ENCODE results near the gene COL26A1. TPM values are rescaled to one million over a fixed set of nuclear protein-coding genes. Genes with fewer than 3 reads are reported as not detected.

COL26A1 gene
- total RNA-seq, 2 donors from 2014 or later, result 0.14 TPM; not detected in 1

DNA sequence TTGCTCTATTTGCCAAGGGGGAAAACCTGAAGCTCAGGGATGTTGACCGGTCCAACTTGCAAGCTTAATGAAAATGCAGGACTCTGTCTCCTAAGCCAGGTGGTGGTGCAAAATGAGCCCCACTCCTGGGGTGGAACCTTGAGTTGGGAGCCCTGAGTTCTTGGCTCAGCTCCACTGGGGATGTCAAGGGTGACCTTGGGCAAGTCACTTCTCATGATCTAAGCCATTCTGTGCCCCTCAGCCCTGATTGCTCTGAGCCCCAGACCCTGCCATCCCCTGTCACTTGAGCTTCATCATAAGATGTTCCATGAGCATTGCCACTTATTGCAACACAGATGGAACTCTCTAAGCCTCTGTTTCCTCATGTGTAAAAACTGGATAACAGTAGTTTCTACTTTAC, 232.6 kb downstream of the COL26A1 start:
- H3K4me1 ChIP-seq (ENCODE audit: control insufficient read depth in 1 of 2, low read depth in 2 of 2), result no peaks in the 10 kb centered on the region
- H3K27ac ChIP-seq, result no peak overlapping the region
- no peaks in the 10 kb centered on the region for H3K36me3 ChIP-seq
- no peaks in the 10 kb centered on the region for H3K9me3 ChIP-seq
- ATAC-seq (ENCODE audit: insufficient number of reproducible peaks, low FRiP score, low read depth), result no peak
- no peaks in the 10 kb centered on the region for H3K27me3 ChIP-seq (replicated peaks; ENCODE audit: insufficient read depth)
- DNase-seq (ENCODE audit: low spot score), result no peak
- TF ChIP-seq, protein P1, sequence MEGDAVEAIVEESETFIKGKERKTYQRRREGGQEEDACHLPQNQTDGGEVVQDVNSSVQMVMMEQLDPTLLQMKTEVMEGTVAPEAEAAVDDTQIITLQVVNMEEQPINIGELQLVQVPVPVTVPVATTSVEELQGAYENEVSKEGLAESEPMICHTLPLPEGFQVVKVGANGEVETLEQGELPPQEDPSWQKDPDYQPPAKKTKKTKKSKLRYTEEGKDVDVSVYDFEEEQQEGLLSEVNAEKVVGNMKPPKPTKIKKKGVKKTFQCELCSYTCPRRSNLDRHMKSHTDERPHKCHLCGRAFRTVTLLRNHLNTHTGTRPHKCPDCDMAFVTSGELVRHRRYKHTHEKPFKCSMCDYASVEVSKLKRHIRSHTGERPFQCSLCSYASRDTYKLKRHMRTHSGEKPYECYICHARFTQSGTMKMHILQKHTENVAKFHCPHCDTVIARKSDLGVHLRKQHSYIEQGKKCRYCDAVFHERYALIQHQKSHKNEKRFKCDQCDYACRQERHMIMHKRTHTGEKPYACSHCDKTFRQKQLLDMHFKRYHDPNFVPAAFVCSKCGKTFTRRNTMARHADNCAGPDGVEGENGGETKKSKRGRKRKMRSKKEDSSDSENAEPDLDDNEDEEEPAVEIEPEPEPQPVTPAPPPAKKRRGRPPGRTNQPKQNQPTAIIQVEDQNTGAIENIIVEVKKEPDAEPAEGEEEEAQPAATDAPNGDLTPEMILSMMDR (IDR thresholded peaks at IDR 0.05), result no peak
- H3K4me3 ChIP-seq, result no peak overlapping the region

DNA sequence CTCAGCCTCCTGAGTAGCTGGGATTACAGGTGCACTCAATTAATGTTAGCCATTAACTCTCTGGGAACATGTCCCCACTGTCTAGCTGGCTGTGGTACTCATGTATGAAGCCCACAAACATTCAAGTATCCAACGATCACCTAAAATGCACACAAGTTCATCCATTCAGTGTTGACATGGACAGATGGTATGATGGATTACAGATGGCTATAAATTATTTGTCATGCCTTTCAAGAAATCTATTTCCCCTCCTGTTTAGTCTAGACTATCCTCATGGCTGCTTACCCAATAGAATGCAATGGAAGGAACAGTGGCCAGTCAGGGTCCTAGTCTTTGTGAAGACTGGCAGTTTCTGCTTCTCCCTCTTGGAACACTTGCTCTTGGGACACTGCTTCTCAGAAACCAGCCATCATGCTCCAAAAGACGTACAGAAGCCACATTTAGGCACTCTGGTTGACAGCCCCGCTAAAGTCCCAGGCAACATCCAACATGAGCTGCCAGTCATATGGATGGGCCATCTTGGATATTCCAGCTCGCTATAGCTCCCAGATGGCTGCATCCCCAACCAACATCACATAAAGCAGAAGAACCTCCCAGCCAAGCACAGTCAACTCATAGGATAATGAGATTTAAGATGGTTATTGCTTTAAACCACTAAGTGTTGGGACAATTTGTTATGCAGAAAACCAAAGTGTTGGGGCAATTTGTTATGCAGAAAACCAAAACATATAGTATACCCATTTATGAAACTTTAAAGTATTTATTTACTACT, 233.3 kb downstream of the COL26A1 start:
- TF ChIP-seq, protein P1 (IDR thresholded peaks at IDR 0.05), result no peak
- Histone ChIP-seq H3K27me3 (replicated peaks; ENCODE audit: insufficient read depth) (no peaks in the 10 kb centered on the region), H3K9me3 (no peaks in the 10 kb centered on the region), H3K4me1 (ENCODE audit: control insufficient read depth in 1 of 2, low read depth in 2 of 2) (no peaks in the 10 kb centered on the region), H3K4me3 (no peak overlapping the region), H3K36me3 (no peaks in the 10 kb centered on the region), H3K27ac (no peak overlapping the region)
- no peak for ATAC-seq (ENCODE audit: insufficient number of reproducible peaks, low FRiP score, low read depth)
- no peak for DNase-seq (ENCODE audit: low spot score)

DNA sequence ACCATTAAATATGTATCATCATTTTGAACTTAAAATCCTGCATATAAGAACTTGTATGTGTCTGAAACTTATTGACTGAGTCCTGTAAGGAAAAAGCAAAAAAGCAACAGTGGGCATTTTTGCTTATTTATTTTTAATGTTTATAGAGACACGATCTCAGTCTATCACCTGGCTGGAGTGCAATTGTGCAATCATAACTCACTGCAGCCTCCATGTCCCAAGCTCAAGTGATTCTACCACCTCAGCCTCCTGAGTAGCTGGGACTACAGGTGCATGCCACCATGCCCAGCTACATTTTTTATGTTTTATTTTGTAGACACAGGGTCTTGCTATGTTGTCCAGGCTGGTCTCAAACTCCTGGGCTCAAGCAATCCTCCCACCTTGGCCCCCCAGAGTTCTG, 234.2 kb downstream of the COL26A1 start:
- no peaks in the 10 kb centered on the region for H3K9me3 ChIP-seq
- TF ChIP-seq, protein P1 (IDR thresholded peaks at IDR 0.05), result no peak
- no peaks in the 10 kb centered on the region for H3K36me3 ChIP-seq
- H3K4me1 ChIP-seq (ENCODE audit: control insufficient read depth in 1 of 2, low read depth in 2 of 2), result peaks cover 0 to 1% of the 10 kb centered on the region in 2 donors
- no peaks in the 10 kb centered on the region for H3K27me3 ChIP-seq (replicated peaks; ENCODE audit: insufficient read depth)
- H3K4me3 ChIP-seq, result no peak overlapping the region
- DNase-seq (ENCODE audit: low spot score), result no peak
- ATAC-seq (ENCODE audit: insufficient number of reproducible peaks, low FRiP score, low read depth), result no peak
- H3K27ac ChIP-seq, result no peak overlapping the region

DNA sequence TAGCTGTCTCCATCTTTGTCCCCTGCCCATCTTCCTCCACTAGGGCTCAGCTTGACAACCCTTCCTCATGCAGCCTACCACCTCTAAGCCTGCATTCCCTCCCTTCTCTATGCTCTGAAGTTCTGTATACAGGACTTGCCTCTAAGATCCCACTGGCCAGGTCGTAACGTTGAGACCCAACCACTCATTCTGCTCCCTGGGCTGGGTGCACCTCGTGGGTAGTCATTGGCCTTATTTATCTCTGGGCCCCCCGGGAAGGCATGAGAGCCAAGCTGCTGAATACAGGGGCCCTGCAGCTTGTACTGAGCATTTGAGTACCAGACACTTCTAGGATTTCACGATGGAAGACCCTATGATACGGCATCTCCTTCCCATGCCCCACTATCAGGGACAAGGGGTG, 235.3 kb downstream of the COL26A1 start:
- DNase-seq (ENCODE audit: low spot score), result no peak
- no peaks in the 10 kb centered on the region for H3K9me3 ChIP-seq
- no peak for ATAC-seq (ENCODE audit: insufficient number of reproducible peaks, low FRiP score, low read depth)
- H3K27me3 ChIP-seq (replicated peaks; ENCODE audit: insufficient read depth), result no peaks in the 10 kb centered on the region
- TF ChIP-seq, protein P1 (IDR thresholded peaks at IDR 0.05), result no peak
- no peak overlapping the region for H3K4me3 ChIP-seq
- H3K4me1 ChIP-seq (ENCODE audit: control insufficient read depth in 1 of 2, low read depth in 2 of 2), result peaks cover 4 to 12% of the 10 kb centered on the region in 2 donors
- H3K27ac ChIP-seq, result no peak overlapping the region
- H3K36me3 ChIP-seq, result no peaks in the 10 kb centered on the region

DNA sequence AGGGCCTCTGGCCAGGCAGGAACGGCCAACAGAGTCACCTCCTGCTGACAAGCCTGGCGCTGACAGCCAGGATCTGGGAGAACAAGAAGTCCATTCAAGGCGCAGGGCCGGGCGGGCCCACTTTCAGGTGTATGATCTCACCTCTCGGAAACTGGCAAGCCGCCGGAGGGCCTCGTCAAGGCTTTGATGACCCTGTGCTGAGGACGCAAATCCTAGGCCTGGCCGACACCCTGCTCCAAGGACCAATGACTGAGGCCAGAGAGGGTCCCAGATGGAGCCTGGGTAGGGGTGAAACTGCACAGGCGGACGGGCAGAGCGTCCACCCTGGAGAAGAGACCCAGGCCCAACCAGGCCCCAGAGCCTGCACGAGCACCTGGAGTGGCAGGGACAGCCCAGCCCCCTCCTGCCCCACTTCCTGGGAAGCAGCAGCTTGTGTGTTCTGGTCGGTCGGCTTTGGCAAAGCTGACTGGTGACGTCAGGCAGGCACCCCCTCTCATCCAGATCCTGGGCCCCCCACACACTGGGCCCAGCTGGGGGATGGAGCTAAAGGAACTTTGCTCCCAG, 235.8 kb downstream of the COL26A1 start:
- no peak overlapping the region for H3K27ac ChIP-seq
- DNase-seq (ENCODE audit: low spot score) (no peak), ATAC-seq (ENCODE audit: insufficient number of reproducible peaks, low FRiP score, low read depth) (no peak)
- H3K27me3 ChIP-seq (replicated peaks; ENCODE audit: insufficient read depth), result no peaks in the 10 kb centered on the region
- peaks cover 4 to 12% of the 10 kb centered on the region in 2 donors for H3K4me1 ChIP-seq (ENCODE audit: control insufficient read depth in 1 of 2, low read depth in 2 of 2)
- no peaks in the 10 kb centered on the region for H3K36me3 ChIP-seq
- H3K9me3 ChIP-seq, result no peaks in the 10 kb centered on the region
- H3K4me3 ChIP-seq, result no peak overlapping the region
- TF ChIP-seq, protein P1 (IDR thresholded peaks at IDR 0.05), result no peak
